SU-DHL-6 (cell line): ENCODE data around the gene SCARB2.

Source experiments
- H2AFZ ChIP-seq: fragments of 200-600 bp; sonication (generic); 2 replicates; pipeline ENCODE4 v1.6.1; 2014; ENCODE audit warnings: low read depth, mild to moderate bottlenecking, moderate library complexity, mixed read lengths, antibody characterized with exemption, low read length; ENCODE audit not compliant: severe bottlenecking
- H3F3A ChIP-seq: fragments of 200-600 bp; shearing (Covaris generic); 2 replicates; pipeline ENCODE4 v1.6.0; 2016; ENCODE audit warnings: antibody characterized with exemption, mild to moderate bottlenecking; ENCODE audit not compliant: insufficient read depth
- H3K27ac ChIP-seq: fragments of 200-600 bp; sonication (generic); 2 replicates; pipeline ENCODE4 v1.5.1; 2016; ENCODE audit warnings: low read depth, mild to moderate bottlenecking, low read length, moderate library complexity, mixed read lengths
- H3K27me3 ChIP-seq: fragments of 200-600 bp; sonication (generic), shearing (Covaris generic); 2 replicates; pipeline ENCODE4 v1.6.0; 2014; ENCODE audit warnings: mild to moderate bottlenecking, low read length
- H3K36me3 ChIP-seq: fragments of 200-600 bp; sonication (generic); 2 replicates; pipeline ENCODE4 v1.6.1; 2014; ENCODE audit warnings: mild to moderate bottlenecking, low read length, mixed read lengths
- H3K4me2 ChIP-seq: fragments of 300-600, 200-600 bp; shearing (Covaris generic), sonication (generic); 2 replicates; pipeline ENCODE4 v1.6.0; 2014; ENCODE audit warnings: low read length, low read depth, mild to moderate bottlenecking; ENCODE audit not compliant: poor library complexity, severe bottlenecking
- H3K4me3 ChIP-seq: fragments of 200-600 bp; sonication (generic); 2 replicates; pipeline ENCODE4 v1.5.1; 2014; ENCODE audit warnings: antibody characterized with exemption, low read length, mild to moderate bottlenecking, mixed read lengths; ENCODE audit not compliant: insufficient read depth, poor library complexity, severe bottlenecking
- H3K79me2 ChIP-seq: fragments of 200-600 bp; sonication (generic); 2 replicates; pipeline ENCODE4 v1.6.1; 2014; ENCODE audit warnings: mild to moderate bottlenecking, low read length, moderate library complexity; ENCODE audit not compliant: insufficient read depth
- H3K9ac ChIP-seq: fragments of 200-600 bp; sonication (generic); 2 replicates; pipeline ENCODE4 v1.7.0; 2014; ENCODE audit warnings: mild to moderate bottlenecking, low read length
- H3K9me2 ChIP-seq: fragments of 200-600 bp; sonication (generic); replicated peaks from 2 replicates; pipeline ENCODE4 v1.6.1; 2014; ENCODE audit warnings: low read length; ENCODE audit not compliant: insufficient read depth
- H3K9me3 ChIP-seq: fragments of 200-600 bp; sonication (generic); 2 replicates; pipeline ENCODE4 v1.6.1; 2014; ENCODE audit warnings: low read length, mixed read lengths; ENCODE audit not compliant: insufficient read depth
- H4K20me1 ChIP-seq: fragments of 200-600 bp; sonication (generic); 2 replicates; pipeline ENCODE4 v1.6.1; 2014; ENCODE audit warnings: low read depth, mild to moderate bottlenecking, antibody characterized with exemption, low read length, moderate library complexity, mixed read lengths
- CTCF ChIP-seq: fragments of 200-600 bp; sonication (generic); IDR thresholded peaks from one replicate; pipeline ENCODE4 v1.5.1; 2017; ENCODE audit warnings: antibody characterized with exemption, mild to moderate bottlenecking, low read length, moderate library complexity; ENCODE audit not compliant: insufficient read depth, poor library complexity, severe bottlenecking
- EZH2phosphoT487 ChIP-seq: fragments of 200-600 bp; sonication (generic), shearing (Covaris generic); conservative IDR thresholded peaks from 2 replicates; pipeline ENCODE4 v1.6.1; 2018; ENCODE audit warnings: mild to moderate bottlenecking, antibody characterized with exemption, low read length, moderate library complexity, mixed read lengths

Gene SCARB2

GRCh38 chr4:76233967-76234678 is 20.5 kb upstream of the SCARB2 start:
- Histone ChIP-seq H3K27me3 (no peaks in the 10 kb centered on the region), H2AFZ (no peak overlapping the region), H3K4me3 (no peak overlapping the region), H3K79me2 (no peaks in the 10 kb centered on the region), H3K36me3 (no peaks in the 10 kb centered on the region), H3F3A (no peaks in the 10 kb centered on the region), H3K27ac (no peak overlapping the region), H3K9me3 (no peaks in the 10 kb centered on the region), H3K9me2 (no peaks in the 10 kb centered on the region), H3K9ac (no peak overlapping the region), H3K4me2 (no peak overlapping the region), H4K20me1 (no peaks in the 10 kb centered on the region)
- no peak for TF ChIP-seq EZH2phosphoT487
- TF ChIP-seq CTCF = no peak

- Histone ChIP-seq H3K27me3 (no peaks in the 10 kb centered on the region), H3K9me3 (no peaks in the 10 kb centered on the region), H3K4me2 (no peak overlapping the region), H2AFZ (no peak overlapping the region), H3K79me2 (no peaks in the 10 kb centered on the region), H3K36me3 (no peaks in the 10 kb centered on the region), H3F3A (no peaks in the 10 kb centered on the region), H4K20me1 (no peaks in the 10 kb centered on the region), H3K27ac (no peak overlapping the region), H3K4me3 (no peak overlapping the region), H3K9me2 (no peaks in the 10 kb centered on the region), H3K9ac (no peak overlapping the region)
- TF ChIP-seq EZH2phosphoT487 = no peak
- no peak for TF ChIP-seq CTCF
Measured at GRCh38 chr4:76233529-76233928, 19.9 kb upstream of the SCARB2 start.

- Histone ChIP-seq H3F3A (no peaks in the 10 kb centered on the region), H3K27me3 (no peaks in the 10 kb centered on the region), H3K4me2 (no peak overlapping the region), H3K9me2 (no peaks in the 10 kb centered on the region), H3K79me2 (no peaks in the 10 kb centered on the region), H2AFZ (no peak overlapping the region), H3K9me3 (no peaks in the 10 kb centered on the region), H4K20me1 (no peaks in the 10 kb centered on the region), H3K27ac (no peak overlapping the region), H3K4me3 (no peak overlapping the region), H3K36me3 (no peaks in the 10 kb centered on the region), H3K9ac (no peak overlapping the region)
- TF ChIP-seq CTCF = no peak
- TF ChIP-seq EZH2phosphoT487 = no peak
Measured at GRCh38 chr4:76233083-76233482, 19.5 kb upstream of the SCARB2 start.

GRCh38 chr4:76232681-76233080 is 19.1 kb upstream of the SCARB2 start:
- Histone ChIP-seq H4K20me1 (no peaks in the 10 kb centered on the region), H3F3A (no peaks in the 10 kb centered on the region), H3K9me3 (no peaks in the 10 kb centered on the region), H3K9me2 (no peaks in the 10 kb centered on the region), H3K79me2 (no peaks in the 10 kb centered on the region), H2AFZ (no peak overlapping the region), H3K27me3 (no peaks in the 10 kb centered on the region), H3K36me3 (no peaks in the 10 kb centered on the region), H3K27ac (no peak overlapping the region), H3K9ac (no peak overlapping the region), H3K4me3 (no peak overlapping the region), H3K4me2 (no peak overlapping the region)
- TF ChIP-seq EZH2phosphoT487 (no peak), CTCF (no peak)
